Neuronal stem cell (in vitro differentiated cells): ENCODE results near the gene ZSCAN2.

Source experiments
- DNase-seq: peaks from one replicate; pipeline ENCODE4 v3.0.0-alpha.2; 2013; ENCODE audit warnings: low spot score
- H2AFZ ChIP-seq: one replicate; pipeline ENCODE4 v1.6.1; 2013; ENCODE audit warnings: mild to moderate bottlenecking, low read length, inconsistent platforms
- H2AK5ac ChIP-seq: 2 replicates; pipeline ENCODE4 v1.6.1; 2013; ENCODE audit warnings: low read depth, mild to moderate bottlenecking, inconsistent platforms, low read length, moderate library complexity, mixed read lengths
- H2BK120ac ChIP-seq: 2 replicates; pipeline ENCODE4 v1.6.1; 2013; ENCODE audit warnings: low read depth, mild to moderate bottlenecking, inconsistent platforms, low read length, moderate library complexity, mixed read lengths
- H2BK12ac ChIP-seq: one replicate; pipeline ENCODE4 v1.6.1; 2013; ENCODE audit warnings: low read length, inconsistent platforms
- H2BK15ac ChIP-seq: 2 replicates; pipeline ENCODE4 v1.6.1; 2013; ENCODE audit warnings: mild to moderate bottlenecking, low read length, inconsistent platforms, mixed read lengths
- H2BK5ac ChIP-seq: one replicate; pipeline ENCODE4 v1.6.1; 2013; ENCODE audit warnings: inconsistent platforms, mild to moderate bottlenecking, low read length, moderate library complexity
- H3K14ac ChIP-seq: one replicate; pipeline ENCODE4 v1.6.1; 2013; ENCODE audit warnings: low read length, inconsistent platforms
- H3K18ac ChIP-seq: 2 replicates; pipeline ENCODE4 v1.6.1; 2013; ENCODE audit warnings: low read length, inconsistent platforms
- H3K23ac ChIP-seq: 2 replicates; pipeline ENCODE4 v1.6.1; 2013; ENCODE audit warnings: low read depth, mild to moderate bottlenecking, mixed read lengths, low read length, inconsistent platforms; ENCODE audit not compliant: poor library complexity
- H3K27ac ChIP-seq: replicated peaks from 3 replicates; pipeline ENCODE4 v1.5.1; 2013; ENCODE audit warnings: low read length, inconsistent platforms
- H3K27me3 ChIP-seq, 3 experiments: 2 replicates each; pipeline ENCODE4 v1.6.1; 2013; ENCODE audit warnings: low read length in 3 of 3, mild to moderate bottlenecking in 2 of 3, inconsistent platforms in 1 of 3, low read depth in 1 of 3, mixed read lengths in 1 of 3, moderate library complexity in 1 of 3; ENCODE audit not compliant: control insufficient read depth in 3 of 3, insufficient read depth in 3 of 3
- H3K36me3 ChIP-seq, 2 donors: replicated peaks in 1 of 2; 2 replicates each; pipeline ENCODE4 v1.6.1; 2013; ENCODE audit warnings: low read length in 2 of 2; ENCODE audit not compliant: control insufficient read depth in 2 of 2, insufficient read depth in 2 of 2
- H3K4ac ChIP-seq: 2 replicates; pipeline ENCODE4 v1.6.1; 2013; ENCODE audit warnings: inconsistent platforms, mild to moderate bottlenecking, low read length, moderate library complexity
- H3K4me1 ChIP-seq, 2 donors: 1 replicate in 1 of 2; 2 replicates in 1 of 2; pipeline ENCODE4 v1.6.1; 2013; ENCODE audit warnings: low read length in 2 of 2, low read depth in 1 of 2; ENCODE audit not compliant: control insufficient read depth in 2 of 2, insufficient read depth in 1 of 2
- H3K4me2 ChIP-seq: one replicate; pipeline ENCODE4 v1.6.1; 2013; ENCODE audit warnings: mild to moderate bottlenecking, low read length, inconsistent platforms; ENCODE audit not compliant: insufficient read depth, poor library complexity, severe bottlenecking
- H3K4me3 ChIP-seq, 2 donors: 2 replicates each; pipeline ENCODE4 v1.5.1; 2013; ENCODE audit warnings: low read length in 2 of 2, mild to moderate bottlenecking in 2 of 2, inconsistent platforms in 1 of 2, moderate library complexity in 1 of 2
- H3K79me1 ChIP-seq: one replicate; pipeline ENCODE4 v1.6.1; 2013; ENCODE audit warnings: low read depth, mild to moderate bottlenecking, inconsistent platforms, low read length, moderate library complexity
- H3K9ac ChIP-seq: one replicate; pipeline ENCODE4 v1.6.1; 2013; ENCODE audit warnings: mild to moderate bottlenecking, low read depth, low read length, inconsistent platforms; ENCODE audit not compliant: poor library complexity
- H3K9me3 ChIP-seq, 2 donors: replicated peaks in 1 of 2; 2 replicates each; pipeline versions ENCODE3 to v1.6.1; 2013; ENCODE audit warnings: low read length in 2 of 2, mild to moderate bottlenecking in 2 of 2, inconsistent platforms in 1 of 2, low read depth in 1 of 2, mixed read lengths in 1 of 2, moderate library complexity in 1 of 2; ENCODE audit not compliant: control insufficient read depth in 2 of 2, insufficient read depth in 1 of 2
- H4K8ac ChIP-seq: one replicate; pipeline ENCODE4 v1.6.1; 2013; ENCODE audit warnings: low read depth, mild to moderate bottlenecking, inconsistent platforms, low read length, moderate library complexity
- H4K91ac ChIP-seq: one replicate; pipeline ENCODE4 v1.6.1; 2013; ENCODE audit warnings: low read length, low read depth, mild to moderate bottlenecking, inconsistent platforms; ENCODE audit not compliant: poor library complexity
- WGBS, 2 donors: extraction: QIAGEN DNeasy Blood & Tissue Kit; methylation state at CpG; one replicate each; pipeline ENCODE4 v1.1.7; 2013; ENCODE audit warnings: missing lambda C conversion rate in 2 of 2, mixed read lengths in 1 of 2; ENCODE audit not compliant: insufficient read length in 2 of 2, insufficient replicate concordance in 1 of 2; ENCODE audit errors: extremely low coverage in 2 of 2; 5-methylcytosine and 5-hydroxymethylcytosine counted together

Gene ZSCAN2

GRCh38 chr15:84654689-84655453 lies 54.1 kb downstream of the ZSCAN2 start:
- H3K18ac ChIP-seq = no peak overlapping the region
- no peak overlapping the region for H4K8ac ChIP-seq
- WGBS, 2 donors = no CpG with 5 or more reads among the region's 19 CpGs
- H3K23ac ChIP-seq = no peak overlapping the region
- peaks cover 11% of the 10 kb centered on the region for H3K79me1 ChIP-seq
- H2BK5ac ChIP-seq = no peak overlapping the region
- H4K91ac ChIP-seq = no peak overlapping the region
- H3K36me3 ChIP-seq = peaks cover 10 to 44% of the 10 kb centered on the region in 2 donors
- peak; percentile 58 for DNase-seq
- no peak overlapping the region for H2BK12ac ChIP-seq
- H3K4me3 ChIP-seq = peak overlapping the region in 1 of 2 donors; percentile 82
- peak overlapping the region; percentile 70 for H3K4me2 ChIP-seq
- no peak overlapping the region for H3K4ac ChIP-seq
- peak overlapping the region; percentile 93 for H2AFZ ChIP-seq
- no peak overlapping the region for H2BK120ac ChIP-seq
- H3K27ac ChIP-seq = no peak overlapping the region
- no peak overlapping the region for H2BK15ac ChIP-seq
- H3K27me3 ChIP-seq = peaks cover 0 to 4% (median 0%) of the 10 kb centered on the region in 3 experiments
- no peak overlapping the region for H3K9ac ChIP-seq
- H3K14ac ChIP-seq = no peak overlapping the region
- no peak overlapping the region for H2AK5ac ChIP-seq
- H3K4me1 ChIP-seq = peaks cover 2 to 12% of the 10 kb centered on the region in 2 donors
- H3K9me3 ChIP-seq = no peaks in the 10 kb centered on the region

DNA sequence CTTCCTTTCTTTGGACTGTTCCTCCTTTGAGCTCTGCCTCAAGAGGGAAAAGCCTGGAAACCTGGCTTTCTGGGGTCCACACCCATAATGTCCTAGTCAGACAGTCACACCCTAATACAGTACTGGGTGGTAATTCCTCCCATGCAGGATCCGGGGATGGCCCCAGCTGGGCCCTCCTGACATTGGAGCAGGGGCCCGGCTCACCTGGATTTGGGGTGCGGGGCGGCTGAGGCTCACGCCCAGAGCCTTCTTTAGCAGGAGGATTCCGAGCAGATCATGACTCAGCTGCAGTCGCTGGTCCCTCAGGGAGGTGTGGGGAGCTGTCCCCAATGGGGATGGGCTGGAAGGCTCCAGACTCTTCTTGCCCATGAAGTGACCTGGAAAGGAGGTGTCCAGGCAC lies 56.2 kb downstream of the ZSCAN2 start:
- no peak overlapping the region for H4K91ac ChIP-seq
- no peak overlapping the region for H2AFZ ChIP-seq
- no peak overlapping the region for H4K8ac ChIP-seq
- H2BK120ac ChIP-seq = no peak overlapping the region
- H3K36me3 ChIP-seq = peaks cover 2 to 36% of the 10 kb centered on the region in 2 donors
- H2BK12ac ChIP-seq = no peak overlapping the region
- H3K18ac ChIP-seq = no peak overlapping the region
- no peak overlapping the region for H3K4me2 ChIP-seq
- DNase-seq = no peak
- peak overlapping the region; percentile 4 for H2AK5ac ChIP-seq
- H3K27ac ChIP-seq = no peak overlapping the region
- H3K4me1 ChIP-seq = peaks cover 2 to 12% of the 10 kb centered on the region in 2 donors
- H3K4ac ChIP-seq = no peak overlapping the region
- no CpG with 5 or more reads among the region's 7 CpGs for WGBS, 2 donors
- no peak overlapping the region for H2BK15ac ChIP-seq
- no peaks in the 10 kb centered on the region for H3K9me3 ChIP-seq
- no peak overlapping the region for H3K4me3 ChIP-seq
- no peak overlapping the region for H3K23ac ChIP-seq
- H3K79me1 ChIP-seq = peaks cover 11% of the 10 kb centered on the region
- no peak overlapping the region for H3K14ac ChIP-seq
- H3K9ac ChIP-seq = no peak overlapping the region
- no peak overlapping the region for H2BK5ac ChIP-seq
- peaks cover 0 to 4% (median 0%) of the 10 kb centered on the region in 3 experiments for H3K27me3 ChIP-seq

DNA sequence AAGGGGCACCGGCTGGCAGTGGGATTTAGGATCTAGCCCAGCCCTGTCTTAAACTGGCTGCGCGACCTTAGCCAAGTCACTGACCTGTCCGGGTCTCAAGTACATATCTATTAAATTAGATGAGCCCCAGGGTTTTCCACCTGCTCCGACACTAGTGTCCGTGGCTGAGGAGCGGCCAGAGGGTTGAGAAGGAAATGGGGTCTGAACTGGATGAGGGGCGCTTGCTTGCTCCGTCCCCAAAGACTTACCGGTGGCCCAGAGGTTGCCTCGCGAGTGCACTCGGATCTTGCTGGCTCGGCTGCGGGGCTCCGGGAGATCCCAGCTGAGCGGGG lies 56.9 kb downstream of the ZSCAN2 start:
- WGBS, 2 donors = no CpG with 5 or more reads among the region's 17 CpGs
- Histone ChIP-seq H3K23ac (no peak overlapping the region), H3K27ac (no peak overlapping the region), H4K91ac (no peak overlapping the region), H2AFZ (no peak overlapping the region), H3K18ac (peak overlapping the region; percentile 4), H2BK5ac (no peak overlapping the region), H3K4ac (no peak overlapping the region), H3K4me3 (peak overlapping the region in 1 of 2 donors; percentile 80), H2BK15ac (no peak overlapping the region), H4K8ac (no peak overlapping the region), H3K14ac (no peak overlapping the region), H3K36me3 (peaks cover under 1 to 31% of the 10 kb centered on the region in 2 donors), H3K9ac (no peak overlapping the region), H3K4me1 (peaks cover 1 to 12% of the 10 kb centered on the region in 2 donors), H2BK12ac (no peak overlapping the region), H3K4me2 (peak overlapping the region; percentile 77), H3K9me3 (no peaks in the 10 kb centered on the region), H2AK5ac (peak overlapping the region; percentile 4), H3K27me3 (peaks cover 0 to 4% (median 0%) of the 10 kb centered on the region in 3 experiments), H2BK120ac (no peak overlapping the region), H3K79me1 (peaks cover 11% of the 10 kb centered on the region)
- no peak for DNase-seq

GRCh38 chr15:84658080-84658787 lies 57.4 kb downstream of the ZSCAN2 start, which contains the start of gene NMB:
NMB (minus strand) TSS chr15:84658199; CDS start chr15:84658152, 47 bp downstream.
- Histone ChIP-seq H3K36me3 (peaks cover 0 to 33% of the 10 kb centered on the region in 2 donors), H3K4me1 (peaks cover 0 to 12% of the 10 kb centered on the region in 2 donors), H2AK5ac (peak within 1 kb of the TSS; percentile 69), H2AFZ (no peak within 1 kb of the TSS), H4K8ac (no peak within 1 kb of the TSS), H3K9ac (no peak within 1 kb of the TSS), H2BK12ac (no peak within 1 kb of the TSS), H4K91ac (no peak within 1 kb of the TSS), H3K27ac (peak within 1 kb of the TSS; percentile 67), H3K4me2 (peak within 1 kb of the TSS; percentile 77), H3K9me3 (no peaks in the 10 kb centered on the region), H3K27me3 (peaks cover 0 to 4% (median 0%) of the 10 kb centered on the region in 3 experiments), H3K14ac (no peak within 1 kb of the TSS), H3K23ac (peak within 1 kb of the TSS; percentile 11), H2BK15ac (no peak within 1 kb of the TSS), H2BK5ac (no peak within 1 kb of the TSS), H3K79me1 (peaks cover 8% of the 10 kb centered on the region), H3K4me3 (peak within 1 kb of the TSS in 1 of 2 donors; percentile 80), H3K4ac (no peak within 1 kb of the TSS), H3K18ac (peak within 1 kb of the TSS; percentile 70), H2BK120ac (no peak within 1 kb of the TSS)
- no CpG with 5 or more reads among the region's 61 CpGs for WGBS, 2 donors
- DNase-seq = peak; percentile 86
